Breast epithelium (tissue), 4 donors: ENCODE data around the gene GPX2. TPM values are rescaled to one million over a fixed set of nuclear protein-coding genes. Genes with fewer than 3 reads are reported as not detected.

ENCODE experiments used
- DNase-seq, 2 donors: peaks; one replicate each; pipeline ENCODE4 v3.0.0-alpha.2; 2019; ENCODE audit warnings: low spot score in 2 of 2
- H3K27ac ChIP-seq, 2 donors: fragments of 200-600 bp; sonication (generic) in 1 of 2; one replicate each; pipeline ENCODE4 v1.5.1; 2016 to 2019; ENCODE audit warnings: mild to moderate bottlenecking in 1 of 2
- H3K27me3 ChIP-seq, 2 donors: fragments of 200-600 bp; sonication (generic) in 1 of 2; one replicate each; pipeline versions ENCODE4 v1.5.1 to v1.6.0; 2017 to 2019; ENCODE audit warnings: control low read depth in 1 of 2, mild to moderate bottlenecking in 1 of 2
- H3K36me3 ChIP-seq: fragments of 200-600 bp; one replicate; pipeline ENCODE4 v1.5.1; 2019
- H3K4me1 ChIP-seq, 2 donors: fragments of 200-600 bp; sonication (generic); one replicate each; pipeline ENCODE4 v1.5.1; 2016 to 2019; ENCODE audit warnings: control low read depth in 1 of 2
- H3K4me3 ChIP-seq, 3 donors: fragments of 200-600 bp; sonication (generic); 1 replicate in 2 of 3; 2 replicates in 1 of 3; pipeline ENCODE4 v1.5.1; 2016 to 2019; ENCODE audit warnings: mild to moderate bottlenecking in 3 of 3, moderate library complexity in 2 of 3
- H3K9me3 ChIP-seq, 2 donors: fragments of 200-600 bp; sonication (generic) in 1 of 2; one replicate each; pipeline ENCODE4 v1.5.1; 2016 to 2019; ENCODE audit warnings: control low read depth in 1 of 2
- CTCF ChIP-seq, 3 donors: fragments of 450-650 bp; IDR thresholded peaks; one replicate each; pipeline ENCODE4 v1.5.1; 2016 to 2017; ENCODE audit warnings: antibody characterized with exemption in 3 of 3, mild to moderate bottlenecking in 3 of 3, moderate library complexity in 3 of 3
- POLR2A ChIP-seq: fragments of 450-650 bp; IDR thresholded peaks from one replicate; pipeline ENCODE4 v1.6.1; 2016; ENCODE audit warnings: antibody characterized with exemption, mild to moderate bottlenecking, moderate library complexity
- POLR2AphosphoS5 ChIP-seq, 3 donors: sonication (generic); formaldehyde crosslinking; IDR thresholded peaks; one replicate each; pipeline ENCODE4 v1.6.1; 2017; ENCODE audit warnings: antibody characterized with exemption in 3 of 3
- intact Hi-C: fragments of 100-400 bp; cut with DNase I; formaldehyde crosslinking; loops from one replicate; pipeline ENCODE4 v1.15.1; 2023; ENCODE audit warnings: low total_unique reads
- total RNA-seq, 3 donors: library from RNA; depleted of rRNA; stranded (reverse); fragments of >200 nt; gene quantifications; one replicate each; pipeline ENCODE4 v1.1.0, GENCODE V29; 2016

The GPX2 gene
- total RNA-seq, 3 donors from 2014 or later, result 4.4 to 7.5 TPM; not detected in 1

- intact Hi-C loops, result no loop called here
- H3K27ac ChIP-seq, result peak overlapping the region in 1 of 2 donors; percentile 22
These were observed 41.1 kb upstream of the GPX2 start for GRCh38 chr14:64983439-64984310.

GRCh38 chr14:64979336-64980074, 37.0 kb upstream of the GPX2 start:
- no peak for DNase-seq
- intact Hi-C loops, result no loop called here
- no peak for TF ChIP-seq CTCF (IDR thresholded peaks at IDR 0.05)
- no peak for TF ChIP-seq POLR2A
- TF ChIP-seq POLR2AphosphoS5 (IDR thresholded peaks at IDR 0.05), result no peak
- no peak overlapping the region for H3K4me3 ChIP-seq
- no peaks in the 10 kb centered on the region for H3K36me3 ChIP-seq
- no peaks in the 10 kb centered on the region for H3K27me3 ChIP-seq
- H3K27ac ChIP-seq, result no peak overlapping the region
- H3K9me3 ChIP-seq, result no peaks in the 10 kb centered on the region
- peaks cover 0 to 6% of the 10 kb centered on the region in 2 donors for H3K4me1 ChIP-seq

More at GRCh38 chr14:64983439-64984310, 41.1 kb upstream of the GPX2 start:
- DNase-seq, result no peak
- no peaks in the 10 kb centered on the region for H3K36me3 ChIP-seq
- no peaks in the 10 kb centered on the region for H3K9me3 ChIP-seq
- H3K4me1 ChIP-seq, result peaks cover 0 to 6% of the 10 kb centered on the region in 2 donors
- H3K27me3 ChIP-seq, result no peaks in the 10 kb centered on the region
- H3K4me3 ChIP-seq, result peak overlapping the region in 2 of 3 donors; percentile 30 to 52
- no peak for TF ChIP-seq POLR2A
- no peak for TF ChIP-seq POLR2AphosphoS5 (IDR thresholded peaks at IDR 0.05)
- TF ChIP-seq CTCF (IDR thresholded peaks at IDR 0.05), result peak; percentile 14 to 72 (median 50)

- no peak for DNase-seq
- Histone ChIP-seq H3K9me3 (no peaks in the 10 kb centered on the region), H3K27me3 (no peaks in the 10 kb centered on the region), H3K4me1 (peaks cover 0 to 13% of the 10 kb centered on the region in 2 donors), H3K4me3 (no peak overlapping the region), H3K36me3 (no peaks in the 10 kb centered on the region), H3K27ac (no peak overlapping the region)
- intact Hi-C loops, result no loop called here
- TF ChIP-seq CTCF (IDR thresholded peaks at IDR 0.05), result no peak
- no peak for TF ChIP-seq POLR2AphosphoS5 (IDR thresholded peaks at IDR 0.05)
- TF ChIP-seq POLR2A, result no peak
These were observed 32.0 kb upstream of the GPX2 start for GRCh38 chr14:64974563-64974962.

- H3K27me3 ChIP-seq, result no peaks in the 10 kb centered on the region
- no peak for DNase-seq
- no peak for TF ChIP-seq CTCF (IDR thresholded peaks at IDR 0.05)
- no peak for TF ChIP-seq POLR2AphosphoS5 (IDR thresholded peaks at IDR 0.05)
- no peaks in the 10 kb centered on the region for H3K9me3 ChIP-seq
- H3K4me3 ChIP-seq, result no peak overlapping the region
- intact Hi-C loops, result no loop called here
- H3K4me1 ChIP-seq, result peaks cover 0 to 13% of the 10 kb centered on the region in 2 donors
- no peaks in the 10 kb centered on the region for H3K36me3 ChIP-seq
- no peak overlapping the region for H3K27ac ChIP-seq
These were observed 31.3 kb upstream of the GPX2 start for GRCh38 chr14:64973826-64974225.

- H3K4me3 ChIP-seq, result no peak overlapping the region
- DNase-seq, result no peak
These were observed 30.5 kb upstream of the GPX2 start for GRCh38 chr14:64973026-64973442.

More at GRCh38 chr14:64973026-64973442, 30.5 kb upstream of the GPX2 start:
- TF ChIP-seq POLR2A (no peak), CTCF (IDR thresholded peaks at IDR 0.05) (no peak), POLR2AphosphoS5 (IDR thresholded peaks at IDR 0.05) (no peak)
- H3K9me3 ChIP-seq, result no peaks in the 10 kb centered on the region
- intact Hi-C loops, result no loop called here
- H3K27me3 ChIP-seq, result no peaks in the 10 kb centered on the region
- no peaks in the 10 kb centered on the region for H3K36me3 ChIP-seq
- H3K4me1 ChIP-seq, result peaks cover 0 to 13% of the 10 kb centered on the region in 2 donors
- H3K27ac ChIP-seq, result no peak overlapping the region
